COLO829 (cell line): ENCODE measurements around the gene EPHB6.

ENCODE experiments used
- DNase-seq: peaks from one replicate; pipeline ENCODE4 v3.0.0; 2012; ENCODE audit warnings: low spot score

EPHB6 gene

GRCh38 chr7:142833174-142834048, 21.5 kb upstream of the EPHB6 start:
- DNase-seq: no peak

GRCh38 chr7:142835487-142835886, 19.4 kb upstream of the EPHB6 start:
- no peak for DNase-seq

GRCh38 chr7:142836426-142836825, 18.4 kb upstream of the EPHB6 start:
- no peak for DNase-seq

- DNase-seq: no peak
Measured at GRCh38 chr7:142838461-142839213, 16.2 kb upstream of the EPHB6 start.

- DNase-seq: no peak
Measured at GRCh38 chr7:142842251-142842766, 12.6 kb upstream of the EPHB6 start.

GRCh38 chr7:142847353-142847752, 7.5 kb upstream of the EPHB6 start:
- no peak for DNase-seq

GRCh38 chr7:142851269-142851668, 3.6 kb upstream of the EPHB6 start:
- DNase-seq: no peak

GRCh38 chr7:142851919-142852318, 3.0 kb upstream of the EPHB6 start:
- DNase-seq: no peak

GRCh38 chr7:142853739-142854371, 1.0 kb upstream of the EPHB6 start:
- peak; percentile 79 for DNase-seq

- DNase-seq: no peak
Measured at GRCh38 chr7:142855114-142855743, 353 bp downstream of the EPHB6 start.

- DNase-seq: no peak
Measured at GRCh38 chr7:142855756-142856564, 1.1 kb downstream of the EPHB6 start.

- DNase-seq: no peak
Measured at GRCh38 chr7:142856565-142857245, 1.8 kb downstream of the EPHB6 start.

- DNase-seq: no peak
Measured at GRCh38 chr7:142857625-142858024, 2.7 kb downstream of the EPHB6 start.

GRCh38 chr7:142859411-142859810, 4.5 kb downstream of the EPHB6 start:
- no peak for DNase-seq

- DNase-seq: peak; percentile 63
Measured at GRCh38 chr7:142859829-142860228, 5.0 kb downstream of the EPHB6 start.

GRCh38 chr7:142860968-142861367, 6.1 kb downstream of the EPHB6 start:
- no peak for DNase-seq

- DNase-seq: no peak
Measured at GRCh38 chr7:142862351-142862750, 7.5 kb downstream of the EPHB6 start.

- DNase-seq: no peak
Measured at GRCh38 chr7:142862786-142863400, 8.0 kb downstream of the EPHB6 start.

- no peak for DNase-seq
Measured at GRCh38 chr7:142863891-142864685, 9.2 kb downstream of the EPHB6 start.
